OCI-LY1 (cell line): Measurements from ENCODE around the gene HMCN2.

Source experiments
- EZH2 ChIP-seq: fragments of 200-600 bp; sonication (generic), shearing (Covaris generic); IDR thresholded peaks from 2 replicates; pipeline ENCODE4 v1.8.0; 2017; ENCODE audit warnings: borderline replicate concordance, mixed run types, mild to moderate bottlenecking, antibody characterized with exemption, low read length, moderate library complexity, mixed read lengths
- TF ChIP-seq, protein P1 (sequence below): fragments of 200-600 bp; sonication (generic), shearing (Covaris generic); IDR thresholded peaks from 2 replicates; pipeline ENCODE4 v1.5.1; 2017; ENCODE audit warnings: mild to moderate bottlenecking, antibody characterized with exemption, low read length, moderate library complexity, mixed read lengths

GRCh38 chr9:130311003-130311402, 45.4 kb downstream of the HMCN2 start:
- TF ChIP-seq, protein P1, sequence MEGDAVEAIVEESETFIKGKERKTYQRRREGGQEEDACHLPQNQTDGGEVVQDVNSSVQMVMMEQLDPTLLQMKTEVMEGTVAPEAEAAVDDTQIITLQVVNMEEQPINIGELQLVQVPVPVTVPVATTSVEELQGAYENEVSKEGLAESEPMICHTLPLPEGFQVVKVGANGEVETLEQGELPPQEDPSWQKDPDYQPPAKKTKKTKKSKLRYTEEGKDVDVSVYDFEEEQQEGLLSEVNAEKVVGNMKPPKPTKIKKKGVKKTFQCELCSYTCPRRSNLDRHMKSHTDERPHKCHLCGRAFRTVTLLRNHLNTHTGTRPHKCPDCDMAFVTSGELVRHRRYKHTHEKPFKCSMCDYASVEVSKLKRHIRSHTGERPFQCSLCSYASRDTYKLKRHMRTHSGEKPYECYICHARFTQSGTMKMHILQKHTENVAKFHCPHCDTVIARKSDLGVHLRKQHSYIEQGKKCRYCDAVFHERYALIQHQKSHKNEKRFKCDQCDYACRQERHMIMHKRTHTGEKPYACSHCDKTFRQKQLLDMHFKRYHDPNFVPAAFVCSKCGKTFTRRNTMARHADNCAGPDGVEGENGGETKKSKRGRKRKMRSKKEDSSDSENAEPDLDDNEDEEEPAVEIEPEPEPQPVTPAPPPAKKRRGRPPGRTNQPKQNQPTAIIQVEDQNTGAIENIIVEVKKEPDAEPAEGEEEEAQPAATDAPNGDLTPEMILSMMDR = no peak
- TF ChIP-seq EZH2 = no peak
